Type B pancreatic cell (in vitro differentiated cells): ENCODE measurements around the gene SPG11. TPM values are rescaled to one million over a fixed set of nuclear protein-coding genes. Genes with fewer than 3 reads are reported as not detected.

Experiments
- DNase-seq: peaks from one replicate; pipeline ENCODE4 v3.0.0; 2021; ENCODE audit warnings: mixed read lengths; ENCODE audit not compliant: unreplicated experiment; ENCODE audit errors: extremely low spot score
- H3K27ac Mint-ChIP-seq: 2 replicates; pipeline ENCODE4 v1.8.0; 2021; ENCODE audit warnings: mild to moderate bottlenecking, mixed read lengths
- H3K27me3 Mint-ChIP-seq: 2 replicates; pipeline ENCODE4 v1.8.0; 2021; ENCODE audit warnings: mixed read lengths
- H3K36me3 Mint-ChIP-seq: 2 replicates; pipeline ENCODE4 v1.8.0; 2021; ENCODE audit warnings: mixed read lengths
- H3K4me1 Mint-ChIP-seq: one replicate; pipeline ENCODE4 v1.8.0; 2021; ENCODE audit warnings: mixed read lengths; ENCODE audit not compliant: unreplicated experiment
- H3K4me3 Mint-ChIP-seq: 2 replicates; pipeline ENCODE4 v1.8.0; 2021; ENCODE audit warnings: mild to moderate bottlenecking, mixed read lengths
- H3K9me3 Mint-ChIP-seq: 2 replicates; pipeline ENCODE4 v1.8.0; 2021; ENCODE audit warnings: mixed read lengths
- CTCF ChIP-seq: fragments of 200-600 bp; sonication (generic); conservative IDR thresholded peaks from 2 replicates; pipeline ENCODE4 v1.5.0; 2021; ENCODE audit warnings: antibody characterized with exemption, mild to moderate bottlenecking
- long read RNA-seq: library from polyadenylated mRNA; unstranded; transcript quantifications from one replicate; pipeline ENCODE4 v2.0.0, GENCODE V29; 2020
- total RNA-seq: library from RNA; stranded (reverse); gene quantifications from 2 replicates; pipeline ENCODE4 v1.2.1, GENCODE V29; 2021; ENCODE audit warnings: low replicate concordance

Gene SPG11
- 75.5 and 80.4 TPM in 2 replicates for total RNA-seq
- long read RNA-seq, transcript SPG11-215 (12 exons, 2,579 nt) = major isoform, 12 of 36 reads
- long read RNA-seq, partial matches to known transcripts = 18 of 36 reads
- long read RNA-seq, other reads (novel, unspliced or antisense) = 6 of 36 reads

GRCh38 chr15:44663410-44664308 is at the start of gene SPG11:
TSS of gene SPG11 (minus strand) at chr15:44663662. CDS start at chr15:44663647, 15 bp downstream.
- peak; percentile 97 for TF ChIP-seq CTCF

GRCh38 chr15:44712346-44713005 is 49.0 kb upstream of the SPG11 start:
- H3K4me3 Mint-ChIP-seq = peak overlapping the region; percentile 100
- peaks cover 17% of the 10 kb centered on the region for H3K36me3 Mint-ChIP-seq
- peak overlapping the region; percentile 99 for H3K27ac Mint-ChIP-seq
- TF ChIP-seq CTCF = no peak
- no peaks in the 10 kb centered on the region for H3K9me3 Mint-ChIP-seq
- H3K4me1 Mint-ChIP-seq = peaks cover 15% of the 10 kb centered on the region
- no peaks in the 10 kb centered on the region for H3K27me3 Mint-ChIP-seq
- no peak for DNase-seq

More at GRCh38 chr15:44663410-44664308, at the start of gene SPG11:
- peaks cover 9% of the 10 kb centered on the region for H3K4me1 Mint-ChIP-seq
- H3K9me3 Mint-ChIP-seq = no peaks in the 10 kb centered on the region
- H3K27ac Mint-ChIP-seq = peak within 1 kb of the TSS; percentile 93
- DNase-seq = peak; percentile 96
- H3K4me3 Mint-ChIP-seq = peak within 1 kb of the TSS; percentile 99
- H3K27me3 Mint-ChIP-seq = peaks cover 14% of the 10 kb centered on the region
- H3K36me3 Mint-ChIP-seq = peaks cover 6% of the 10 kb centered on the region

GRCh38 chr15:44711743-44712345 is 48.4 kb upstream of the SPG11 start:
- H3K9me3 Mint-ChIP-seq = no peaks in the 10 kb centered on the region
- TF ChIP-seq CTCF = no peak
- H3K4me1 Mint-ChIP-seq = peaks cover 15% of the 10 kb centered on the region
- peak overlapping the region; percentile 100 for H3K4me3 Mint-ChIP-seq
- H3K36me3 Mint-ChIP-seq = peaks cover 13% of the 10 kb centered on the region
- DNase-seq = no peak
- H3K27ac Mint-ChIP-seq = peak overlapping the region; percentile 99
- H3K27me3 Mint-ChIP-seq = no peaks in the 10 kb centered on the region

- TF ChIP-seq CTCF = peak; percentile 6
- Mint-ChIP-seq H3K9me3 (no peaks in the 10 kb centered on the region), H3K36me3 (peaks cover 11% of the 10 kb centered on the region), H3K27me3 (no peaks in the 10 kb centered on the region), H3K27ac (peak within 1 kb of the TSS; percentile 99), H3K4me3 (peak within 1 kb of the TSS; percentile 100), H3K4me1 (peaks cover 15% of the 10 kb centered on the region)
- DNase-seq = peak; percentile 96
Measured at GRCh38 chr15:44711096-44711742, 47.8 kb upstream of the SPG11 start, which contains the start of the genes B2M and PATL2. TSS of gene B2M (plus strand) at chr15:44711517. CDS start at chr15:44711547, 30 bp downstream. TSS of gene PATL2 (minus strand) at chr15:44711323. CDS start at chr15:44676490, 34,833 bp downstream.
